RPMI7951 (cell line): Measurements from ENCODE around the gene DPP8. TPM values are rescaled to one million over a fixed set of nuclear protein-coding genes. Genes with fewer than 3 reads are reported as not detected.
"Not testable (repeated sequence)": the region's sequence is repeated elsewhere in the genome, so short reads cannot be mapped to it uniquely, and the experiment has no call there.

ENCODE experiments used
- DNase-seq: peaks from one replicate; pipeline ENCODE4 v3.0.0-alpha.2; 2012; ENCODE audit warnings: low read depth
- total RNA-seq: library from RNA; depleted of rRNA; stranded (reverse); fragments of >200 nt; shearing (Covaris generic); gene quantifications from 2 replicates; pipeline ENCODE4 v1.2.3, GENCODE V29; 2014; rRNA removed

The DPP8 gene
- total RNA-seq, 1 experiment from 2014 or later = 27.9 TPM

DNA sequence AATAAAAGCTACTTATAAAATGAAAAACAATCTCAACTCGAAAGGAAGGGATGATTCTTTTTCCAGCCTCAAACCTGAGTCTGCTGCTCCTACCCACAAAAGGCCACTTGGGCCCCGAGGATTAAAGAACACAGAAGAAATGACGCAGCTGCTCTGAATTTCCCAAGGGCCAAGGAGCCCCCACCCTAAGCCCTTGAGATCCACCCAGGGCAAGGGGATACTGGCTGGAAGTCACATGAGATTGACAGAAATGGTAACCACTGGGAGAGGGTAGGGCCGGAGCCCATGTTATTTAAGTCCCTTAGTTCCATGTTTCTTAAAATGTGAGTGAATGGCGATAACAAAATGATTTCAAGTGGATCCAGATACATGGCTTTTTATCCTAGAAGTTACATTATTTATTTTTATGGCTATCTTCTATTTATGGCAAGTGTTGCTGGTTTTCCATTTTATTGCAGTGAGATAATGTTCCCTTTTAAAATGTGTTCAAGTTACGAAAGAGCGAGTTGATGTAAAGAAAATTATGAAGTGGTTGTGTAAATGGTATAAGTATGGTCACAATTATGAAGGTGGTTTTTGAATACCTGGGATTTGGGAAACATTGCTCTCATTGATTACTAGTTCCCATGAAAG lies 111.6 kb downstream of the DPP8 start:
- no peak for DNase-seq

DNA sequence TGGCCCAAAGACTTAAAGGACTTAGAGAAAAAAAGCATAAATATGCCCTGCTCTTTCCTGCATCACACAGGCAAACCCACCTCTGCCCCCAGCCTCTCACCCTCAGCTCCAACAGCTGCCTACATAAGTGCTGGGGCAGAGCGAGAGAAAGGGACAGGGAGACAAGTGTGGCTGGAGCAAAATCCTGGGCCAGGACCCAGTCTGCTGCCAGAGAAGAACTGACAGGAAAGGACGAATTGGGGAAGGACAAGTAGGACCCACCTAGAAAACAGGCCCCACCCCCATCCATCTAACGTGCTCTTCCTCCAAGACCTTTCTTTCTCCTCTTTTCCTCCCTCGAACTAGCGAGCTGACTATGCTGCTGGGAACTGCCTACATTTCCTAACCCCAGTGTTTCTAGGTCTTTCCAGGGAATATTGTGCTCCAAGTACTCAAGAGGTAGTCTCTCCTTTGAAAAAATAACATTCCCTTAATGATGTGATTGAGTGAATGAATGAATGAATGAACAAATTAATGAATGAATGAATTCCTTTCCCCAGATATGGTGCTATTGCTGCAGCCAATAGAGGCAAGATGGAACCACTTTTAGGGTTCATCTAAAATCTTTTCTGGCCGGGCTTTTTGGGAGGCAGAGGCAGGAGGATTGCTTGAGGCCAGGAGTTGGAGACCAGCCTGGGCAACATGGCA lies 113.2 kb downstream of the DPP8 start:
- DNase-seq = no peak

DNA sequence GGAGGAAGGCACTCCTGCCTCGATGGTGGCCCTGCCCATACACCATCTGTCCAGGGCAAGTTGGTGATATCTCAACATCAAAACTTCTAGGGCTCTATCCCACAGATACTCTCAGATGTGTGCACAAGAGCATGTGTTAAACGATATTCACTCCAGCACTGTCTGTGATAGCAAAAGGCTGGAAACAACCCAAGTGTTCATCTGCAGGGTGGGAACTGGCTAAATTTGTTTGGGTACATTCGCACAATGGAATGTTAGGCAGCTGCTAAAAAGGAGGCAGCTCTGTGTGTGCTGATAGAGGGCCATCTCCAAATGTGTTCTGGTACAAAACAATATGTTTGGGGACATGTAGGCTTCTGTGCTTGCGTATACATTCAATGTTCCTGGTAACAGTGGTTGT lies 114.5 kb downstream of the DPP8 start:
- no peak for DNase-seq

DNA sequence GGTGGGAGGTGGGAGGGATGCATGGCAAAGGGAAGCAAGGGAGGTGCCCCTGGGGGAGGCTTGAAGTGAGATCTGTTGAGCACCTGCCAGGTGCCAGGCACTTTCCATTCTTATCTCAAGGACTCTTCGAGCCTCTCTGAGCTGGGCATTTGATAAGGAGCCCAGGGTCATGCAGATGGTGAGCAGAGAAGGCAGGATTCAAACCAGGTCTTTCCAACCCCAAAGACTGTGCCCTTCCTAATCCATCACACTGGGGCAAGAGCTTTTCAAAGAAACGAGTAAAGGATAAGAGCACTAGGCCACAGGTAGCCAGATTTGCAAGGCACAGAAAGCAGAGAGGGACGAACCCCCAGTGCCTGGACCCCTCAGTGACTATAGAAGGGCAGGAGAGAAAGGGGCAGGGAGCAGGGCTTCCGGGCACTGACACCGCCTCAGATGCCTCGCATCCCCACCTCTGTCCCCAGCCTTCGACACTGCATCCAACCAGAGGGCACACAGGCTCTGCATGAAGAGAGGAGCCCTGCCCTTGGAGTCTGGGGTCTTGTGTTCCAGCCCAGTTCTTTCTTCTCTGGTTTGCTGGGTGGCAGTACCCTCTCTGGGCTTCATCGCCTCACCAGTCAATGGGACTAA lies 115.8 kb downstream of the DPP8 start:
- no peak for DNase-seq

DNA sequence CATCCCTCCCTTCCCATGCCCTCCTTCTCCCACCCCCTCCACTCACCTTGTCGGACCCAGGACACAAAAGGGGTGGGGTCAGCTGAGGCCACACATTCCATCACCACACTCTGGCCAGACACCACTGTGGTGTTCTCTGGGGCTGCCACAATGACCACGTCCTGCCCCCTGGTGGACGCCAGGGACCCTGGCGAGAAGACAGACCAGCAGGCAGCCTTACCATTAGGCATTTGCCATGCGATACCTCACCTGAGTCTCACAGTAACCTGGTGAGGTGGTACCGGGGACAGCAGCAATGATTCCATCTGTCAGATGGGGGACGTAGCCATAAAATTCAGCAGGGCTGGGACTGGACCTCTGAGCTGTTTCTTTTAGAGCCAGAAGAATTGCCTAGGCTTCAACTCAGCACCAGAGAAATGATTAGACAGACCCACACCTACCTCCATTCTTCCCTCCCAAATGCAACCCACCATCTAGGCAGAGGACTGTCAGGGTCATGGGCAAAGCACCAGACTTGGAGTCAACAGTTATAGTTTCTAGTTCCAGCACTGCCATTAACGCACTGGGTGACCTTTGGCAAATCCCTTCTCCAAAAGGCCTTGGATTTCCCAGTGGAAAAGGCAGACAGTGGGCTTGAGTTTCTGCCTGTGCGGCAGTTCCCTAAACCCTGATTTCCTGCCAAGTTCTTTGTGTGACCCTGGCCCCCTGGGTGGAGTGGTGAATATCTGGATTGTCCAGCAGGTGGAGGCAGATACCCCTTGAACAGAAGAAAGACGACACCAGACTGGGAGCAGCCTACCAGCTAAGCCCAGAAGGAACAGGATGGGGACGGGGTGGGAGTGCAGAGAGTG lies 116.5 kb downstream of the DPP8 start:
- peak; percentile 70 for DNase-seq

DNA sequence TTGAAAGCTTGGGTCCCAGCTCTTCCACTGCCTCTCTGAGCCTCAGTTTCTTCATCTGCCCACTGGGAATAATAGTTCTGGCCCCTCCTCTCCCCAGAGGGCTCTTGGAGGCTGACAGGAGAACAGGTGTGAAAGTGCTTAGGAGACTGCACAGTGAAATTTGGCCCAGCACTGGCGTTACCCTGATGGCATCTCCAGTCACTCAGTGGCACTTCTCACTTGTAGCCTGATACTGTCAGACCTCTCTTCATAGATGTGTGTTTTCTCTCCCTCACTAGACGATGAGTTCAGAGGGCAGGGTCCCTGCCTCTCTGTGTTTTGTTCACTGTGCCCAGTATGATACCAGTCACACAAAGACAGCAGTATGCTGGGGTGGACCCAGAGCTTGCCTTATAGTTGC lies 117.5 kb downstream of the DPP8 start:
- DNase-seq = no peak

DNA sequence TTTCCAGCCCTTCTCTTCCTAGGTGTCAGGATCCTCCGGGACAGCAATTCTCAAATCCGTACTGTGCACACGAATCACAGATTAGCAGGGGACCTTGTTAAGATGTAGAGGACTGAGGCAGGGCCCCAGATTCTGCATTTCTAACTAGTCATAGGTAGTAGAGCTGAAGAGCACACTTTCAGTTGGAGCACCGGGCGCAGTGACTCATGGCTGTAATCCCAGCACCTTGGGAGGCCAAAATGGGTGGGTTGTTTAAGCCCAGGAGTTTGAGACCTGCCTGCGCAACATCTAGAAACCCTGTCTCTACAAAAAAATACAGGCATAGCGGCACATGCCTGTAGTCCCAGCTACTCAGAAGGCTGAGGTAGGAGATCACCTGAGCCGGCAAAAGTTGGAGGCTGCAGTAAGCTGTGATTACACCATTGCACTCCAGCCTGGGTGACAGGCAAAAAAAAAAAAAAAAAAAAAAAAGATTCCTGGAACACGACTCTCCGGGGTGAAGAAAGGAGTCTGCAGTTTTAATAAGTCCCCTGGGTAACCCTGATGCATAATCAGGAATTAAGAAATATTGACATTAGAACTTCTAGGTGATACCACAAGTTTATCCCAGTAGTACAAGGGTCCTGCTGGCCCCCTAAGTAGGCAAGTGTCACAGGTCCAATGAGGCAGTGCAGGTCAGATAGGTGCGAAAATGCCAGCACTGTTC lies 118.3 kb downstream of the DPP8 start:
- DNase-seq = no peak

DNA sequence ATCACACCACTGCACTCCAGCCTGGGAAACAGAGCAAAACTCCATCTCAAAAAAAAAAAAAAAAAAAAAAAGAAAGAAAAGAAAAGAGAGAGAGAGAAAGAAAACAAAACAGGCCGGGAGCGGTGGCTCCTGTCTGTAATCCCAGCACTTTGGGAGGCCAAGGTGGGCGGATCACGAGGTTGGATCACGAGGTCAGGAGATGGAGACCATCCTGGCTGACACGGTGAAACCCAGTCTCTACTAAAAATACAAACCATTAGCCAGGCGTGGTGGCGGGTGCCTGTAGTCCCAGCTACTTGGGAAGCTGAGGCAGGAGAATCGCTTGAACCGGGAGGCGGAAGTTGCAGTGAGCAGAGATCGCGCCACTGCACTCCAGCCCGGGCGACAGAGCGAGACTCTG lies 119.0 kb downstream of the DPP8 start:
- DNase-seq = not testable (repeated sequence)

DNA sequence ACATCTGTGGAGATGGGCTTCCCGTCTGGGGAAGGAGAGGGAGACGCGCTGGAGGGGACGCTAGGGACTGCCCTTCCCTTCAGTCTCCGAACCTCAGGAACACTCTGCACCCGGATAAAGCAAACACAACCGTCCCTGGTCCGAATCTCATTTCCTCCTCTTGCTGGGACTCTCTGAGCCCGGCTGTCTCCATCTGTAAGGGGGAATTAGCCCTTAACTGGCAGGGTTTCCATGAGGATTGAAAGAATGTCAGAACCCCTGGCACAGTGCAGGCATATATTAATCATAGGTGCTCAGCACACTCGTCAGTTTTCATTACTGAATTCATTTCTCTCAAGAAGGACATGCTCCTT lies 120.5 kb downstream of the DPP8 start:
- no peak for DNase-seq

DNA sequence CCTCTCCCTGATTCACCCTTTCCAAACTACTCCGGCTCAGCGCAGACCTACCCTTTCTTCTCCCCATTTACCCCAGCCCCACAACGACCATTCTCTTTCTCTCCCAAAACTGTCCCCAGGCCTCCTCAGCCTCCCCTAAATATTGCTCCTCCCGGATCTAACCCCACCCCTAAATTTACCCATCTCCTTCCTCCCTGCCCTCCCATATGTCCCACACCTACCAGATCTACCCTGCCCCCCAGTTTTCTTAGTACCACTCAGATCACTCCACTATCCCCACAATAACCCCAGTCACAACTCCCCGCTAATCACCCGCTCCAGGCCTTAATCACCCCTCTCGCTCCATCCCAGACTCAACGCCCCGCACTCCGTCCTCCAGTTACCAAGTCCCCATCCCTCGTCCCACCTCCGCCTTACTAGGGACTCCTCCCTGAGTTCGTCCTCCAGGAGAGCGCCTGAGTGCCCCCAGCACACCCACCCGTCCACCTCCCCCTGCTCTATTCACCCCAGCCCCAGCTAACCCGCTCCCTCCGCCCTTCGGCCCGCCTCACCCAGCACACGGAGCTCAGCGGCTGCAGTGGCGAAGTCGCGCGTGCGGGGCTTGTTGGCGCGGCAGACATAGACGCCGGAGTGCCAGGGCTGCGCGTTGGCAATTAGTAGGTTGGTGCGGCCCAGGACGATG lies 121.1 kb downstream of the DPP8 start:
- DNase-seq = no peak

DNA sequence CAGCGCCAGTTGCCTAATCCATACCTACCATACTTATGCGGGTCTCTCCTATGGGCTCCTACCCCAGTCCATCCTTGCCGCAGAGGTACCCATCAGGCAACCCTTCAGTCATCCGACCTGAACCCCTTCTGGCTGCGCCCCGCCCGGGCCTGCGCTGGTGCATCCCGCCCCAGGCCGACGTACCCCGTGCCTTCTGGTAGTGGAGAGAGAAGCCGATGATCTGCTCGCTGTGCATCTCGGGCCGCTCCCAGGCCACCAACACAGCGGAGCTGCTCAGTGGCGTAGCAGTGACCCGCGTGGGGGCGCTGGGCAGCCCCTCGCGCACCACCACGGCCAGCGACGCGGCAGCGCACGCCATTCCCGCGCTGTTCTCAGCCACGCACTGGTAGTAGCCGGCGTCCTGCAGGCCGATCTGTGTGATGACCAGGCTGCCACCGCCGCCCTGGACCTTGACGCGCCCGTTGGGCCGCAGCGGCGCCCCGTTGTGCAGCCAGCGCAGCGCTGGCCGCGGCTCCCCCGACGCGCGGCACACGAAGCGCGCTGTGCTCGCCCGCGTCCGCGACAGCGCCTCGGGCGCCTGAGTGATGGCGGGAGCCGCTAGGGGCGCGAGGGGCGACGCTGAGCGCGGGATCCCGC lies 121.8 kb downstream of the DPP8 start:
- DNase-seq = no peak

DNA sequence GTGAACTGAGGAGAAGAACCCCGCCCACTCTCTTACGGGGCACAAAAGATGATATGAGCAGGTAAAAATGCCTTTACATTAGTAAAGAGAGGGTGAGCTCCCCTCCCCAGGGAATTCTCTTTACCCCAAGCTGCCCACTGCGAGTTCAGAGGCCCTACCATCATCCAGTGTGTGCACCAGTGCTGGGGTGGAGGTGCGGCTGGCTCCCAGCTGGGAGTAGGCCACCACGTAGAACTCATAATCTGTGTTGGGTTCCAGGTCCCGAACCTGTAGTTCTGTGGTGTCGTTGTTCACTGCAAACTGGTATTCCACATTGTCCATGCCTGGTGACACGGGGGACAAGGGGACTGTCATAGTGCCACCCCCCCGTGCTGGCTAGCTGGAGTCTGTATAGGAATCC lies 122.6 kb downstream of the DPP8 start:
- no peak for DNase-seq

DNA sequence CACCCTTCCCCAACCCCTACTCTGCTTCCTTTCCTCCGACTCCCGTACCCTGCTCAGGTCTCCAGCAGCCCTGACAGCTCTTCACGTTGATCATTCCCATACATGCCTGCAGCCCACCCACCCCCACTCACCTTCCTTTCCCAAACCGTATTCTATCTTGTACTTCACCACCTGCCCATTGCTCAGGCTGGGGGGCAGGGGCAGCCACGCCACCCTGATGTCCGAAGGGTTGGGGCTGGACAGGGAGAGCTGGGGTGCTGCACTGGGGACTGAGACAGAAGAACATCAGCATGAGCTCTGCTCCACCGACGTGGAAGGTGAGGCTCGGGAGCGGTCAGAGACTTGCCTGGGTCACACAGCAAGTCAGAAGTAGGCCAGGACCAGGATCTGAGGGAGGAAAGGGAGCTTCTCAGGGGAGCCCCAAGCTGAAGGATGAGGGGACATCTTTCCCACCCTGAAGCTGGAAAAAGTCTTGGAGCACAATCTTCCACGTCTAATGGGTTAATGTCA lies 123.2 kb downstream of the DPP8 start:
- DNase-seq = no peak

DNA sequence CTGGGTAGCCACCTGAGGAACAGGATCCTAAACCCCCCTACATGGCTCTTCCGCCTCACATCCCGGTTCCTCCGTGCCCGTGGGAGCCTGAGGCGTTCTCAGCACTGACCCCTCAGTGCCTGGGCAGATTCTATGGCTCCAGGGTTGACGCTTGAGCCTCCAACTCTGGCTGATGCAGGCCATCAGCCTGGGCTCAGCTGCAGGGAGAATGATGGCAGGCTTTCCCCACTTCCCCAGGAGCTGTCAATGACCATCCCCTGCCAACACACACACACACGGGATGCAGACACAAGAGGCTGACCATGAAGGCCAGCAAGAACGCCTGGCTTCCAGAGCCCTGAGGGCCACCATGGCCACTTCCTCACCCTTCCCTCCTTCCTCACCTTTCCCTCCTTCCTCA lies 123.9 kb downstream of the DPP8 start:
- DNase-seq = no peak

DNA sequence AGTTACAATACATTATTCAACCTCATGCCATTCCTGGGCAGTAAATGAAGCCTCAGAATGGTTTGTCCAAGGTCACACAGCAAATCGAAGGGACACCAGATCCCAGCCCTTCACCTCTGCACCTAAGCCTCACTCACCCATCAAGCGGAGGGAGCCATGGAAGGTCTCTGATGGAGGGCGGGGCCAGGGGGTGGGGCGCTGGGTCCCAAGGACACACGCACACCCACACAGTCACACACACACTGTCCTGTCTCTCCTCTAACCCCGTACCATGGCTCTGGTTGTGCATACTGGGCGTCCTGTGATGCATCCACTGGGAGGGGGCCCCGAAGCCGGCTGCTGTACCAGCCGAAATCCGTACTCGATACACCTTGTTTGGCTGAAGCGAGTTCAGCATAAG lies 124.4 kb downstream of the DPP8 start:
- DNase-seq = no peak

Other genes with a start within 250 kb of the DPP8 start
- 7.7 and 8.2 TPM in 2 replicates for gene PARP16, start 230.8 kb downstream of the DPP8 start, total RNA-seq
- gene RNU5A-1, start 221.6 kb downstream of the DPP8 start, total RNA-seq = not detected in 2 replicates
- gene RNU5B-1, start 213.0 kb downstream of the DPP8 start, total RNA-seq = not detected in 2 replicates
- gene IGDCC3, start 139.7 kb downstream of the DPP8 start, total RNA-seq = not detected in 2 replicates
- gene IGDCC4, start 94.7 kb downstream of the DPP8 start, total RNA-seq = 0.10 and 0.12 TPM in 2 replicates
- gene HACD3, start 12.8 kb upstream of the DPP8 start, total RNA-seq = 123 and 140 TPM in 2 replicates
- gene INTS14, start 93.4 kb upstream of the DPP8 start, total RNA-seq = 48.5 and 50.0 TPM in 2 replicates
- gene SLC24A1, start 104.2 kb upstream of the DPP8 start, total RNA-seq = 3.8 and 4.1 TPM in 2 replicates